HG02571 (cell line): ENCODE measurements around the gene VANGL2.

Source experiments
- ATAC-seq: cut with Tn5 transposase; IDR thresholded peaks from one replicate; pipeline ENCODE4 v1.9.1; 2021; ENCODE audit warnings: mild to moderate bottlenecking, moderate library complexity; ENCODE audit not compliant: unreplicated experiment

VANGL2 gene

GRCh38 chr1:160400223-160400645 lies at the start of gene VANGL2:
TSS of gene VANGL2 (plus strand) at chr1:160400564. CDS start at chr1:160415838, 15,274 bp downstream.
- ATAC-seq: no peak

GRCh38 chr1:160351629-160352028 lies 48.7 kb upstream of the VANGL2 start:
- no peak for ATAC-seq

GRCh38 chr1:160352555-160352954 lies 47.8 kb upstream of the VANGL2 start:
- ATAC-seq: no peak

- no peak for ATAC-seq
Measured at GRCh38 chr1:160353223-160353622, 47.1 kb upstream of the VANGL2 start.

- ATAC-seq: no peak
Measured at GRCh38 chr1:160354388-160354985, 45.9 kb upstream of the VANGL2 start.

GRCh38 chr1:160357286-160358002 lies 42.9 kb upstream of the VANGL2 start:
- no peak for ATAC-seq

- ATAC-seq: no peak
Measured at GRCh38 chr1:160358073-160358472, 42.3 kb upstream of the VANGL2 start.

- ATAC-seq: no peak
Measured at GRCh38 chr1:160359559-160360226, 40.7 kb upstream of the VANGL2 start.

GRCh38 chr1:160360227-160360695 lies 40.1 kb upstream of the VANGL2 start:
- ATAC-seq: no peak

GRCh38 chr1:160361199-160361598 lies 39.2 kb upstream of the VANGL2 start:
- no peak for ATAC-seq

- ATAC-seq: no peak
Measured at GRCh38 chr1:160361814-160362167, 38.6 kb upstream of the VANGL2 start.

- no peak for ATAC-seq
Measured at GRCh38 chr1:160362168-160362957, 38.0 kb upstream of the VANGL2 start.

GRCh38 chr1:160363010-160363409 lies 37.4 kb upstream of the VANGL2 start:
- ATAC-seq: no peak

- no peak for ATAC-seq
Measured at GRCh38 chr1:160363951-160364735, 36.2 kb upstream of the VANGL2 start.

- ATAC-seq: no peak
Measured at GRCh38 chr1:160365325-160365724, 35.0 kb upstream of the VANGL2 start.

- no peak for ATAC-seq
Measured at GRCh38 chr1:160366731-160367515, 33.4 kb upstream of the VANGL2 start, which contains the start of gene NHLH1. TSS of gene NHLH1 (plus strand) at chr1:160367071. CDS start at chr1:160370732, 3,661 bp downstream.

GRCh38 chr1:160367516-160367900 lies 32.9 kb upstream of the VANGL2 start:
- ATAC-seq: no peak

GRCh38 chr1:160367934-160368923 lies 32.1 kb upstream of the VANGL2 start:
- ATAC-seq: no peak
